Cardiac muscle cell (in vitro differentiated cells and primary cell): Measurements from ENCODE around the gene GLB1L2. TPM values are rescaled to one million over a fixed set of nuclear protein-coding genes. Genes with fewer than 3 reads are reported as not detected.

Source experiments
- DNase-seq, 2 donors: peaks; one replicate each; pipeline versions ENCODE4 v3.0.0 to v3.0.0-alpha.2; 2010 to 2017; ENCODE audit warnings: low read depth in 1 of 2, low spot score in 1 of 2
- H3K27ac ChIP-seq: fragments of 200-600 bp; sonication (generic); 2 replicates; pipeline ENCODE4 v1.5.1; 2016
- H3K27me3 ChIP-seq: fragments of 200-600 bp; sonication (generic); 2 replicates; pipeline ENCODE4 v1.6.0; 2016; ENCODE audit warnings: control low read depth
- H3K36me3 ChIP-seq: fragments of 200-600 bp; sonication (generic); 2 replicates; pipeline ENCODE4 v1.5.1; 2016; ENCODE audit warnings: control low read depth
- H3K4me1 ChIP-seq: fragments of 200-600 bp; sonication (generic); 2 replicates; pipeline ENCODE4 v1.8.1; 2017; ENCODE audit warnings: low read depth, mild to moderate bottlenecking, mixed run types
- H3K4me3 ChIP-seq: fragments of 200-600 bp; sonication (generic); 2 replicates; pipeline ENCODE4 v1.5.1; 2016; ENCODE audit warnings: mild to moderate bottlenecking
- H3K9me3 ChIP-seq: fragments of 200-600 bp; sonication (generic); 2 replicates; pipeline ENCODE4 v1.5.1; 2017; ENCODE audit warnings: low read depth, mild to moderate bottlenecking, control low read depth
- CTCF ChIP-seq: IDR thresholded peaks from 2 replicates; pipeline ENCODE4 v1.5.1; 2012; ENCODE audit warnings: low read depth, mild to moderate bottlenecking, low read length
- polyA plus RNA-seq: library from polyadenylated mRNA; unstranded; fragments of >200 nt; fragmentation: Nextera tagmentation; extraction: Ambion mirVana; gene quantifications from 2 replicates; pipeline ENCODE4 v1.2.1, GENCODE V29; 2016
- total RNA-seq: library from RNA; depleted of rRNA; stranded (reverse); fragments of >200 nt; gene quantifications from 2 replicates; pipeline ENCODE4 v1.2.3, GENCODE V29; 2016

The GLB1L2 gene
- total and polyA plus RNA-seq, 2 experiments from 2014 or later = 2.6 to 3.8 TPM

- H3K27me3 ChIP-seq = no peaks in the 10 kb centered on the region
- no peaks in the 10 kb centered on the region for H3K9me3 ChIP-seq
- no peak overlapping the region for H3K27ac ChIP-seq
- TF ChIP-seq CTCF = no peak
- no peak overlapping the region for H3K4me3 ChIP-seq
- H3K4me1 ChIP-seq = no peaks in the 10 kb centered on the region
- no peaks in the 10 kb centered on the region for H3K36me3 ChIP-seq
- DNase-seq = no peak
Observed at GRCh38 chr11:134374891-134375550, 43.2 kb downstream of the GLB1L2 start.

DNA sequence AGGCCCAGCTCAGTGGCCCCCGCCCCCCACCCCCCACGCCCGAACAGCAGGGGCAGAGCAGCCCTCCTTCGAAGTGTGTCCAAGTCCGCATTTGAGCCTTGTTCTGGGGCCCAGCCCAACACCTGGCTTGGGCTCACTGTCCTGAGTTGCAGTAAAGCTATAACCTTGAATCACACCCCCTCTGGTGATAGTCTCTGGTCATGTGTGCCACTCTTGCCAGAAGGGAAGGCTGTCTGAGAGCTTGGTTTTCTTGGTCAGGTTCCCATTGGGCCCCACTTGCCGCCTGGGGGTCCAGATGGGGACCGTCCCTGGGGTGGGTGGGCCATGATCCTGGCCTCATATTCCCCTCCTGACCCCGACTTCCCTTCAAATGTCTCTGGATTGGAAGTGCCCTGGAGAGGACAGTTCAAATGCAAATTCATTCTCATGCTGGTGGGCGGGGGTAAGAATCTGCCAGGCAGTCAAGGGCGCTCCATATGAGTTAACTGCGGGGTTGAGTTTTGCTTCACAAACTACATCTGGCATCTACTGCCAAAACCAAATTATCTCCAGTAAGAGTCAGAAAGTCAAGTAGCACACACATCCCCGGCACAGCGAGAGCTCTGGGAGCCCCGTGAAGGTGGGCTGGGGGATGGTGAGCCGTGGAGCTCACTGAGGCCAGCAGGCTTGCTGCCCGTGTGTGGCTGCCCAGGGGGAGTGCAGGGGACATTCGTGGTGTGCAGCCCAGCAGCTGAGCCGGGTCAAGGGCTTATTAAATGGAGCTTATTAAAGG lies 44.5 kb downstream of the GLB1L2 start:
- no peak overlapping the region for H3K4me3 ChIP-seq
- DNase-seq = no peak
- no peak for TF ChIP-seq CTCF
- no peaks in the 10 kb centered on the region for H3K4me1 ChIP-seq
- no peaks in the 10 kb centered on the region for H3K36me3 ChIP-seq
- no peaks in the 10 kb centered on the region for H3K27me3 ChIP-seq
- no peak overlapping the region for H3K27ac ChIP-seq
- no peaks in the 10 kb centered on the region for H3K9me3 ChIP-seq

- Histone ChIP-seq H3K9me3 (no peaks in the 10 kb centered on the region), H3K27ac (no peak overlapping the region), H3K4me3 (no peak overlapping the region), H3K36me3 (no peaks in the 10 kb centered on the region), H3K4me1 (no peaks in the 10 kb centered on the region), H3K27me3 (no peaks in the 10 kb centered on the region)
- TF ChIP-seq CTCF = no peak
- DNase-seq = no peak
Observed at GRCh38 chr11:134377876-134378275, 46.1 kb downstream of the GLB1L2 start.

DNA sequence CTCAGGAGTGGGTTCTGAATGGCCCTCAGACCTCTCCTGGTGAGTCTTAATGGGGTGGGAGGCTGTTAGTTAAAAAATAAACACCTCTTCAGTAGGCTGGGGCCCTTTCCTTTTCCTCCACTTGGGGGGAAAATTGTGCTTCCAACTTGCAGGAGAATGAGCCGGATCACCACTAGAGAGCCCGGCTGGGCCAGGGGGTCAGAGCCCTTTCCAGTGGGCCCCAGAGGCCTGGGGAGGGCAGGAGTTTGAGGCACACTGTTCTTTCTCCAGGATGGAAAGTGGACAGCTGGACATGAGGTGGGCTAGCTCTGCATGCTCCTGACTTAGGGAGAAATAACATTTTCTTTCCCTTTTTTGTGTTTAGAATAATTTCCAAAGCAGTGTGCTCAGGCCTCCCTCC lies 47.5 kb downstream of the GLB1L2 start:
- H3K36me3 ChIP-seq = no peaks in the 10 kb centered on the region
- H3K27ac ChIP-seq = no peak overlapping the region
- H3K4me3 ChIP-seq = no peak overlapping the region
- H3K9me3 ChIP-seq = no peaks in the 10 kb centered on the region
- H3K4me1 ChIP-seq = no peaks in the 10 kb centered on the region
- H3K27me3 ChIP-seq = no peaks in the 10 kb centered on the region
- no peak for DNase-seq
- TF ChIP-seq CTCF = no peak

GRCh38 chr11:134380229-134380628 lies 48.4 kb downstream of the GLB1L2 start:
- no peaks in the 10 kb centered on the region for H3K4me1 ChIP-seq
- no peak for DNase-seq
- no peaks in the 10 kb centered on the region for H3K27me3 ChIP-seq
- no peak overlapping the region for H3K27ac ChIP-seq
- H3K9me3 ChIP-seq = no peaks in the 10 kb centered on the region
- H3K4me3 ChIP-seq = no peak overlapping the region
- no peaks in the 10 kb centered on the region for H3K36me3 ChIP-seq
- no peak for TF ChIP-seq CTCF
